ENCODE measurements around the gene BRINP2.
A peak's percentile ranks its signal among the peaks of the same experiment; 100 is the strongest.

BRINP2 gene

GRCh38 chr1:177252877-177253276 lies 82.1 kb downstream of the BRINP2 start:
- H3K9ac ChIP-seq (ENCODE audit: low read length) = no peak overlapping the region
- H4K20me1 ChIP-seq (ENCODE audit: insufficient read depth, low read length) = no peaks in the 10 kb centered on the region
- H3K4me2 ChIP-seq (ENCODE audit: low read length) = no peak overlapping the region
- no peak overlapping the region for H3K27ac ChIP-seq (ENCODE audit: low read depth, low read length, poor library complexity, severe bottlenecking)
- no peaks in the 10 kb centered on the region for H3K79me2 ChIP-seq (ENCODE audit: insufficient read depth, low read length)
- H3K4me1 ChIP-seq (ENCODE audit: insufficient read depth, low read length, severe bottlenecking) = no peaks in the 10 kb centered on the region
- TF ChIP-seq EZH2 (IDR thresholded peaks at IDR 0.05; ENCODE audit: borderline replicate concordance, low read length) (no peak), CTCF (IDR thresholded peaks at IDR 0.05; ENCODE audit: low read length) (no peak)
- H3K9me3 ChIP-seq (ENCODE audit: low read length) = no peaks in the 10 kb centered on the region
- no peak overlapping the region for H2AFZ ChIP-seq (ENCODE audit: low read length)
- no peaks in the 10 kb centered on the region for H3F3A ChIP-seq (ENCODE audit: insufficient read depth, low read length)
- H3K36me3 ChIP-seq (ENCODE audit: insufficient read depth, low read length) = no peaks in the 10 kb centered on the region
- H3K9me2 ChIP-seq (ENCODE audit: low read depth, low read length) = no peaks in the 10 kb centered on the region
- no peaks in the 10 kb centered on the region for H3K27me3 ChIP-seq (ENCODE audit: insufficient read depth, low read length)
- H3K4me3 ChIP-seq (ENCODE audit: low read depth, low read length, poor library complexity, severe bottlenecking) = no peak overlapping the region

GRCh38 chr1:177255411-177255810 lies 84.7 kb downstream of the BRINP2 start:
- no peaks in the 10 kb centered on the region for H3K27me3 ChIP-seq (ENCODE audit: insufficient read depth, low read length)
- no peak overlapping the region for H2AFZ ChIP-seq (ENCODE audit: low read length)
- H3K79me2 ChIP-seq (ENCODE audit: insufficient read depth, low read length) = no peaks in the 10 kb centered on the region
- no peak for TF ChIP-seq EZH2 (IDR thresholded peaks at IDR 0.05; ENCODE audit: borderline replicate concordance, low read length)
- TF ChIP-seq CTCF (IDR thresholded peaks at IDR 0.05; ENCODE audit: low read length) = no peak
- H3F3A ChIP-seq (ENCODE audit: insufficient read depth, low read length) = no peaks in the 10 kb centered on the region
- H3K36me3 ChIP-seq (ENCODE audit: insufficient read depth, low read length) = no peaks in the 10 kb centered on the region
- H3K9ac ChIP-seq (ENCODE audit: low read length) = no peak overlapping the region
- no peak overlapping the region for H3K4me2 ChIP-seq (ENCODE audit: low read length)
- H3K4me3 ChIP-seq (ENCODE audit: low read depth, low read length, poor library complexity, severe bottlenecking) = no peak overlapping the region
- H4K20me1 ChIP-seq (ENCODE audit: insufficient read depth, low read length) = no peaks in the 10 kb centered on the region
- no peaks in the 10 kb centered on the region for H3K9me2 ChIP-seq (ENCODE audit: low read depth, low read length)
- H3K9me3 ChIP-seq (ENCODE audit: low read length) = no peaks in the 10 kb centered on the region
- H3K4me1 ChIP-seq (ENCODE audit: insufficient read depth, low read length, severe bottlenecking) = no peaks in the 10 kb centered on the region
- H3K27ac ChIP-seq (ENCODE audit: low read depth, low read length, poor library complexity, severe bottlenecking) = no peak overlapping the region

GRCh38 chr1:177256153-177257075 lies 85.7 kb downstream of the BRINP2 start:
- H3K9me2 ChIP-seq (ENCODE audit: low read depth, low read length) = no peaks in the 10 kb centered on the region
- TF ChIP-seq CTCF (IDR thresholded peaks at IDR 0.05; ENCODE audit: low read length) (peak; percentile 75), EZH2 (IDR thresholded peaks at IDR 0.05; ENCODE audit: borderline replicate concordance, low read length) (no peak)
- H3K79me2 ChIP-seq (ENCODE audit: insufficient read depth, low read length) = no peaks in the 10 kb centered on the region
- H3K4me1 ChIP-seq (ENCODE audit: insufficient read depth, low read length, severe bottlenecking) = no peaks in the 10 kb centered on the region
- no peak overlapping the region for H3K9ac ChIP-seq (ENCODE audit: low read length)
- no peak overlapping the region for H3K27ac ChIP-seq (ENCODE audit: low read depth, low read length, poor library complexity, severe bottlenecking)
- H4K20me1 ChIP-seq (ENCODE audit: insufficient read depth, low read length) = no peaks in the 10 kb centered on the region
- no peak overlapping the region for H3K4me2 ChIP-seq (ENCODE audit: low read length)
- no peaks in the 10 kb centered on the region for H3K36me3 ChIP-seq (ENCODE audit: insufficient read depth, low read length)
- no peaks in the 10 kb centered on the region for H3K9me3 ChIP-seq (ENCODE audit: low read length)
- H2AFZ ChIP-seq (ENCODE audit: low read length) = no peak overlapping the region
- H3F3A ChIP-seq (ENCODE audit: insufficient read depth, low read length) = no peaks in the 10 kb centered on the region
- H3K4me3 ChIP-seq (ENCODE audit: low read depth, low read length, poor library complexity, severe bottlenecking) = no peak overlapping the region
- no peaks in the 10 kb centered on the region for H3K27me3 ChIP-seq (ENCODE audit: insufficient read depth, low read length)
